Measurements from ENCODE around the gene ARHGAP10.

ARHGAP10 gene

GRCh38 chr4:147782087-147782781, 50.3 kb downstream of the ARHGAP10 start:
- TF ChIP-seq, protein P1, sequence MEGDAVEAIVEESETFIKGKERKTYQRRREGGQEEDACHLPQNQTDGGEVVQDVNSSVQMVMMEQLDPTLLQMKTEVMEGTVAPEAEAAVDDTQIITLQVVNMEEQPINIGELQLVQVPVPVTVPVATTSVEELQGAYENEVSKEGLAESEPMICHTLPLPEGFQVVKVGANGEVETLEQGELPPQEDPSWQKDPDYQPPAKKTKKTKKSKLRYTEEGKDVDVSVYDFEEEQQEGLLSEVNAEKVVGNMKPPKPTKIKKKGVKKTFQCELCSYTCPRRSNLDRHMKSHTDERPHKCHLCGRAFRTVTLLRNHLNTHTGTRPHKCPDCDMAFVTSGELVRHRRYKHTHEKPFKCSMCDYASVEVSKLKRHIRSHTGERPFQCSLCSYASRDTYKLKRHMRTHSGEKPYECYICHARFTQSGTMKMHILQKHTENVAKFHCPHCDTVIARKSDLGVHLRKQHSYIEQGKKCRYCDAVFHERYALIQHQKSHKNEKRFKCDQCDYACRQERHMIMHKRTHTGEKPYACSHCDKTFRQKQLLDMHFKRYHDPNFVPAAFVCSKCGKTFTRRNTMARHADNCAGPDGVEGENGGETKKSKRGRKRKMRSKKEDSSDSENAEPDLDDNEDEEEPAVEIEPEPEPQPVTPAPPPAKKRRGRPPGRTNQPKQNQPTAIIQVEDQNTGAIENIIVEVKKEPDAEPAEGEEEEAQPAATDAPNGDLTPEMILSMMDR (IDR thresholded peaks at IDR 0.05; ENCODE audit: borderline replicate concordance, insufficient read depth, low read depth, low read length), result no peak
- H3K4me3 ChIP-seq (ENCODE audit: low read depth, low read length), result no peak overlapping the region

GRCh38 chr4:147785129-147785528, 53.2 kb downstream of the ARHGAP10 start:
- TF ChIP-seq, protein P1 (IDR thresholded peaks at IDR 0.05; ENCODE audit: borderline replicate concordance, insufficient read depth, low read depth, low read length), result no peak
- H3K4me3 ChIP-seq (ENCODE audit: low read depth, low read length), result no peak overlapping the region

DNA sequence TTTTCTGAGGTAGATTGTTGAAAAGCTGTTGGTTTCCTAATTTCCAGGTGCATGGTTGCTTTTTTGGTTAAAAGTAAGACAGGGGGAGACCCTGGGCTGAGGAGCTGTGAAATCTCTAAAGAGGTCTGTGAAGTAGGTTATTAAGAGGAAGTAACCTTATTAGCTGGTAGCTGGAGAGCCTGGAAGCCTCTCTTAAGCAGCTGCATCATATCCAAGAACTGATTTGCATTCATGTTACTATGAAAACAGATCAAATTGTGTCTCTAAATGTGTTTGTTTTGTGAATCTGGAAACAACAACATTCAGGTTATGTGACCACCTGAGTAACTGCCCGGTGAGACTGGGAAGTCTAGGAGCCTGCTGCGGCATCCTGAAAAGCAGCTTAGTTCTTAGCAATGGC, 54.1 kb downstream of the ARHGAP10 start:
- H3K4me3 ChIP-seq (ENCODE audit: low read depth, low read length), result no peak overlapping the region
- TF ChIP-seq, protein P1 (IDR thresholded peaks at IDR 0.05; ENCODE audit: borderline replicate concordance, insufficient read depth, low read depth, low read length), result no peak

- H3K4me3 ChIP-seq (ENCODE audit: low read depth, low read length), result no peak overlapping the region
- TF ChIP-seq, protein P1 (IDR thresholded peaks at IDR 0.05; ENCODE audit: borderline replicate concordance, insufficient read depth, low read depth, low read length), result no peak
These were observed 54.6 kb downstream of the ARHGAP10 start for GRCh38 chr4:147786531-147786930.

DNA sequence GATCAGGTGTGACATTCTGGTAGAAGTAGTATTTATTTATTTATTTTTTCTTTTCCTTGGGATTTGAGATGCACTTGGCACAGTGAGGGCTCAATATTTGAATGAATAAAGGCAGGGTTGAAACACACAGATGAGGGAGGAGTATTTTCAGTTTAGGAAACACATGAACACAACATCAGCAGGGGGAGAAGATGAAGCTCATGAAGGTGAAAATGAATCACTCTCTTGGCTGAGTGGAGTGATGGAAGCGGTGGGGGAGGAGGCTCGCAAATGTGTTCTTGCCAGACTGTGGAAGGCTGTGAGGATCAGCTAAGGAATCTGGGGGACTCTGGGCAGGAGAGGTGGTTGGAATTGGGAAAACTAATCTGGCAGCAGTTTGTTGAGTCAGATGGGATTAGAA, 55.3 kb downstream of the ARHGAP10 start:
- TF ChIP-seq, protein P1 (IDR thresholded peaks at IDR 0.05; ENCODE audit: borderline replicate concordance, insufficient read depth, low read depth, low read length), result no peak
- H3K4me3 ChIP-seq (ENCODE audit: low read depth, low read length), result no peak overlapping the region

GRCh38 chr4:147788791-147789190, 56.9 kb downstream of the ARHGAP10 start:
- TF ChIP-seq, protein P1 (IDR thresholded peaks at IDR 0.05; ENCODE audit: borderline replicate concordance, insufficient read depth, low read depth, low read length), result no peak
- H3K4me3 ChIP-seq (ENCODE audit: low read depth, low read length), result no peak overlapping the region

DNA sequence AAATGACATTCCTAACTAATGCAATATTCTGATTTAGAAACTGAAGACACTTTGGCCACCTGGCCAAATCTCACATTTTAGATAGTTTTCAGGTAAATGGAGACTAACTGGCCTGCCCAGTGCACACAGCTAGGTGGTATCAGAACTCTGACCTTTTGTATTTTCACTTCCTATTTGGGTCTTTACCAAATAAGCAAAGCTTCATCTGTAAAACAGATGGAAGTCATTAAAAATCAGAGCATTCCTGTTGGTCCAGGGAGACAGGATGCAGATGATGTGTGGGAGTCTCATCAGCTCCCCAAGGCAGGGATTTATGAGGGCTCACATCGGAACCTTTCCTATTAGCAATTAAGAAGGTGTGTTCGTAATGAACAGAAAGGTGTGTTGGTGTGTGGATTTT, 57.7 kb downstream of the ARHGAP10 start:
- TF ChIP-seq, protein P1 (IDR thresholded peaks at IDR 0.05; ENCODE audit: borderline replicate concordance, insufficient read depth, low read depth, low read length), result no peak
- H3K4me3 ChIP-seq (ENCODE audit: low read depth, low read length), result no peak overlapping the region

All from GM12875 (cell line).